GM12801 (cell line): ENCODE measurements around the gene MYL12A.

Source experiments
- TF ChIP-seq, protein P1 (sequence below): IDR thresholded peaks from one replicate; pipeline ENCODE4 v1.5.1; 2011; ENCODE audit warnings: control low read depth; ENCODE audit not compliant: insufficient read length; ENCODE audit errors: extremely low read depth

MYL12A gene

DNA sequence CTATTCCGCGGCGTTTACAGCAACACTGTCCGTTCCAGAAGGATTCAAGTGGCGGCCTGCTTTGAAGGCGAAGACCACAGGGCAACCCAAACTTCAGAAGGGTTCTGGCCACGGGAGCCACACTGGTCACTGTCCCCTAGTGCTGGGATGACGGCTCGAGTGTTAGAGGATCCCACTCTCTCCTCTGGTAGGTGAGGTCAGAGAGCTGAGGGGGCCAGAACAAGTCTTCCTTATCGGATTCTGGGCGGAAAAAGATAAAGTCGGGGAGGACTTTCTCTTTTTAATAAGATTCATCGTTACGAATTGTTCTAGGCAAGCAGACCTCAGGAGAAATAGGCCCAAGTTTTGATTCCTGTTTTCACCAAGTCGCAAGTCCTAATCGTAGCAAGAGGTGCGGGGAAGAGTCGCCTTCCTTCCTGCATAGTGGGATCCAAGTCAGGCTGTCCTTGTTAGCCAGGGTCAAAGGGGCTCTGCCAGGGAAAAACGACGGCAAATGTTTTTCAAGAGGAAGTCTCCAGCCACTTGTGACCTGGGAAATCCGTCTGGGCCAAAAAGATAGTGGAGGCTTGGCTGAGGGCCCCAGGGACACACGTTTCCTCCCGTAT is 864 bp upstream of the MYL12A start:
- TF ChIP-seq, protein P1, sequence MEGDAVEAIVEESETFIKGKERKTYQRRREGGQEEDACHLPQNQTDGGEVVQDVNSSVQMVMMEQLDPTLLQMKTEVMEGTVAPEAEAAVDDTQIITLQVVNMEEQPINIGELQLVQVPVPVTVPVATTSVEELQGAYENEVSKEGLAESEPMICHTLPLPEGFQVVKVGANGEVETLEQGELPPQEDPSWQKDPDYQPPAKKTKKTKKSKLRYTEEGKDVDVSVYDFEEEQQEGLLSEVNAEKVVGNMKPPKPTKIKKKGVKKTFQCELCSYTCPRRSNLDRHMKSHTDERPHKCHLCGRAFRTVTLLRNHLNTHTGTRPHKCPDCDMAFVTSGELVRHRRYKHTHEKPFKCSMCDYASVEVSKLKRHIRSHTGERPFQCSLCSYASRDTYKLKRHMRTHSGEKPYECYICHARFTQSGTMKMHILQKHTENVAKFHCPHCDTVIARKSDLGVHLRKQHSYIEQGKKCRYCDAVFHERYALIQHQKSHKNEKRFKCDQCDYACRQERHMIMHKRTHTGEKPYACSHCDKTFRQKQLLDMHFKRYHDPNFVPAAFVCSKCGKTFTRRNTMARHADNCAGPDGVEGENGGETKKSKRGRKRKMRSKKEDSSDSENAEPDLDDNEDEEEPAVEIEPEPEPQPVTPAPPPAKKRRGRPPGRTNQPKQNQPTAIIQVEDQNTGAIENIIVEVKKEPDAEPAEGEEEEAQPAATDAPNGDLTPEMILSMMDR: no peak

DNA sequence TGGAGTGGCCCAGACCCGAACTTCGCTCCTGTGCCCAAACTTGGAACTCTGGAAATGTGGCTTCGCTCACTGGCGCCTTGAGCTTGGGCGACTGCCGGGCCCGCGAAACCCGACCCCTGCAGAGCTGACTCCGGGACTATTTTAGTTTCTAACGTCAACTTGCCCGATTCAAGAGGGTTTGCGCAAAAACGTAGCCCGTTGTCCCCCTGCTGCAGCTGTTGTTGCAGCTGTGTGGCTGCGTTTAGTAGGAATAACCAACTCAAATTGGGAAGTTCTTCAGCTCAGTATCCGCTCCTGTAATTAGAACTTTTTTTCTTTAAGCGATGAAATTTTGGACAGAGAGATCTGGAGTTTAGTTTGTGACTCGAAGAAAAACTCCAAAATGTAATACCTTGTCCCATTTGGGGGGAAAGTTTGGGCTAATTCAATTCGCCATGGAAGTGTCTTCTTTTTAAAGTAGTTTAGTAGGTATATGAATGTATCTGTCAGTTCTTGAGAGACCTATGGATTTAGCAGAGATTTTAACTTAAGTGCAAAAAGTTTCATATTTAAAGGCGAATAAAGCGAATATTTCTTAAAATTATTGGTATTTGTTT is 559 bp downstream of the MYL12A start:
- TF ChIP-seq, protein P1: no peak

DNA sequence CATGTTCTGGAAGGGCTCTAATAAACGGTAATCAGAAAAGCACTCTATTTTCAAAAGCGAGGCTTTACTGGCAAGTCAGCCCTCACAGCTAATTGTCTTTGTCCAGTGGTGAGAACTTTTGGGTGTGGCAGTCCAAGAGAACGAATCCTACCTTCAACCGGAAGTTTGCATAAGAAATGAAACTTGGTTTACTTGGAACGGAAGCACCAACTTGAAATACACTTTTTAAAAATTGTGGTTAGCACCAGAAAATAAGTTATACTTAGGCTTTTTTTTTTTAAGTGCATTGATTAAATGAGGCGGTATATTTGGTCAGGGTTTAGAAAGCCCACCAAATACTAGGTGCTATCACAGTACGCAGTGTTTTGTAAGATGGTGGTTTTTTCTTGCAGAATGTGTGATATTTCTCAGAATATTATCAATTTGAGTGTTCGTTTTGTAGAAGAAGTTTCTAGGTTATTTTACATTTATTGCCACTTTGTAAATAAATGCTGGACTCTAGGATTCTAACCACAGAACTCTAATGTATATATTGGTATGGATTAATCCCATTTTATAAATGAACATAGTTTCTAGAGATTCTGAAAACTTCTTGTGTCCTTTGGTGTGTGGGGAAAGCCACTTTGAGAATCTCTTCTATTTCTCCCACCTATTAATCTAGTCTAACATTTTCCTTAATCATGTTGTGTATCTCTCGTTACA is 1.2 kb downstream of the MYL12A start:
- TF ChIP-seq, protein P1: no peak

DNA sequence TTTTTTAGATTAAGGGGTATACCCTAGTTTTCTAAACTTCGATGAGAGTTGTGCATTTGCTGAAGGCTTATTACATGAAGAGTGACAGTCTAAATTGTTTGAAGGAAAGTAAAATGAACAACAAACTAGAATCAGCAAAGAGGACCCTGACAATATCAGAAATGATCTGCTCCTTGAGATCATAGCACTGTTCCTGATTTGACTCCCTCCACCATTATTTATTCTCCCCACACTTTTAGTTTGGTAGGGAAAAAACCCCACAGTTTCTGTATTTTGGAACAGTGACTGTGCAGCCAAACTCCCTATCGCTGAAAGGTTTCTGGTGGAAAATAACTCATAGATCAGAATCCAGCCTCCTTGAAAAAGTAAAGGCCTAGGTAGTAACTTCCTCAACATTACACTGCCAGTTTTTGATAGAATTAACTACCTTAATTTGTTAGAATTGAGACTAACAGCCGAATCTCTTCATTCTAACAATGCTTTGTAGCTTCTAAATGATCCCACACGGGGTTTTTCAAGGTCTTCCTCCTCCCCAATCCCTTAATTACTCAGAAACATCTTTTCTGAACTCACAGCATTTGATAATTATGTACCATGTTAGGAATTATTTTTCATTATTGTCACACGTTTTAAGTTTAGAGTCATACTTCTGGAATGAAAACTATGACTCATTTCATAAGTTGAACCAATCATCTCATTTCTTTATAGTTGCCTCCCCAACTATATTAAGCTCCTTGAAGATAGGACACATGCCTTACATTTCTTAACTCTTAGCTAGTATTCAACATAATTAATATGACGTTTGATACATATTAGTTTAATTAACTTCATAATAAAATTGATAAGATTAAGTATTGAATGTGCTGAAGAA is 2.9 kb downstream of the MYL12A start:
- TF ChIP-seq, protein P1: no peak

DNA sequence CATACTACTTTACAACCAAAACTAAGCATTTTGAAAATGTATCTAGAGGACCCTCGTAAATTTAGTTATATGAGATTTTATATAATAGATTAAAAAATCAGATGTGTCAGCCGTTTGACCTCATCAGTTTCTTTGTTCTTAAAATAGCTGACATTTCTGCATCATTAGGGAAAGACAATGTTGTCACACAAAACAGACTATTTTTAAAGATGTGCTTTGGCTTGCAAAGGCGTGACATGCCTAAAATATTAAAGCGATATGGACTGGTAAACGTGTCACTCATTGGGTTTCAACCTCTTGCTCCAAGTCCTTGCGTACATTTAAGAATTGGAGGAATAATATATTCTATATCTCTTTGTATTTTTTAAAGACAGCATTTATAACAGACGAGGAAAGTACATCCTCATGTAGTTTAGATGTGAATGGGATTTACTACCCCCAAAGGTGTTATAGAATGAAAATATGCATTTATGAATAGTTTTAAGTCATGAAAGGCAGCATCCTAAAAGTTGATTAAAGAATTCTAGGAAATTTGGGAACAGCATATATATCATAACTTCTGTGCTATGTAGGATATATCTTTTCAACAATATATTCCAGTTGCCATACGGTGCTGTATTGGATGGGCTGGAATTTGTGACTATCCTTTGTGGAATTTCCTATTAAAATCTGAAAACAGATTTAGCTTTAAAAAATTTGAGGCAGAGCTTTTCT is 3.8 kb downstream of the MYL12A start:
- TF ChIP-seq, protein P1: no peak

DNA sequence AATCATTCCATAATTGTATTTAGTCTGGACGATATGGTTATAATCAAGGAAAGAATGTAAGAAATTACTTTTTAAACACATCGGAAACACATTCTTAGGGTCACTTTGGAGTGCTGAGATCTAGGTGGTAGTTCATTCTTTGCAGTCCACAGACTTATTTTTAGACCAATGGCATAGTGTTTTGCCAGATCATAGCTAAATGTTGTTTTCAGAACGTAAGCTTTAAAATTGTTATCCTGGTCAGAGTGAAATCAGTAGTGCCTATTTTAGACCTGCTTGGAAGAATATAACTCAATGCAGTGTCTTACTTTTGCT is 4.3 kb downstream of the MYL12A start:
- TF ChIP-seq, protein P1: no peak
